T-helper 9 cell (primary cell): ENCODE results near the gene CARD14.

Experiments used
- DNase-seq: peaks from one replicate; pipeline ENCODE4 v3.0.0-alpha.2; 2020
- total RNA-seq, 2 donors: gene quantifications; one replicate each; lab custom pipeline; 2026; lab: John Stamatoyannopoulos, UW

Gene CARD14
- total RNA-seq, result 0 reads per million in 2 donors

GRCh38 chr17:80169784-80170500, at the start of gene CARD14:
CARD14 (plus strand) TSS chr17:80170030; CDS start chr17:80181439, 11,409 bp downstream.
- no peak for DNase-seq

GRCh38 chr17:80122026-80122575, 47.7 kb upstream of the CARD14 start:
- DNase-seq, result no peak

DNA sequence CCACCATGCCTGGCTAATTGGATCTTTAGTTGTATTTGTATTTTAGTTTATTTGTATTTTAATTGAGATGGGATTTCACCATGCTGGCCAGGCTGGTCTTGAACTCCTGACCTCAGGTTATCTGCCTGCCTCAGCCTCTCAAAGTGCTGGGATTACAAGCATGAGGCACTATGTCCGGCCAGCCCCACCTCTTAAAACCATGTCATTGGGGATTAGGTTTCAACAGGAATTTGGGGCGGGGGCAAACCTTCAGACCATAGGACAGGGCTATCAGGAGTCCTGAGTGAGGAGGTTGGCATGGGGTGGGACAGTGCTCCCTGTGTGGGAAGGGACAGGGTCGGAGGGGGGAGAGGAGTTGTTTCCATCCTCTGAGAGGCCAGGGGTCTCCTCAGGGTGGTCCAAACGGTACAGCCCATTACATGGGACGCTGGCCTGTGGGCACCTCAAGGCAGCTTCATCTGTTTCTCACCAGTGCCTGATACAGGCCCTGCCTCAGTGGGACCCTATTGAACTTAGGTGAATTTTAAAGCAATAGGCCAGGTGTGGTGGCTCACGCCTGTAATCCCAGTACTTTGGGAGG, 46.8 kb upstream of the CARD14 start:
- DNase-seq, result no peak

GRCh38 chr17:80123791-80124190, 46.0 kb upstream of the CARD14 start:
- no peak for DNase-seq

GRCh38 chr17:80124351-80124981, 45.4 kb upstream of the CARD14 start:
- no peak for DNase-seq

GRCh38 chr17:80125656-80126448, 44.0 kb upstream of the CARD14 start:
- no peak for DNase-seq

DNA sequence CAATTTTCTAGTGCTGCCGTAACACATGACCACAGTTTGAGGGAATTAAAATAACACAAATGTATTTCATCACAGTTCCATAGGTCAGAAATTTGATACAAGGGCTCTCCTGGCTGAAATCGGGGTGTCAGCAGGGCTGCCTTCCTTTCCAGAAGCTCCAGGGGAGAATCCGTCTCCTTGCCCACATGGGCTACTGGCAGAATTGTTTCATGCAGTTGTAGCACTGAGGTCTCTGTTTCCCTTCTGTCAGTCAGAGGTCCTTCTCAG, 43.4 kb upstream of the CARD14 start:
- DNase-seq, result no peak

- no peak for DNase-seq
Measured at GRCh38 chr17:80129006-80129565, 40.7 kb upstream of the CARD14 start.

DNA sequence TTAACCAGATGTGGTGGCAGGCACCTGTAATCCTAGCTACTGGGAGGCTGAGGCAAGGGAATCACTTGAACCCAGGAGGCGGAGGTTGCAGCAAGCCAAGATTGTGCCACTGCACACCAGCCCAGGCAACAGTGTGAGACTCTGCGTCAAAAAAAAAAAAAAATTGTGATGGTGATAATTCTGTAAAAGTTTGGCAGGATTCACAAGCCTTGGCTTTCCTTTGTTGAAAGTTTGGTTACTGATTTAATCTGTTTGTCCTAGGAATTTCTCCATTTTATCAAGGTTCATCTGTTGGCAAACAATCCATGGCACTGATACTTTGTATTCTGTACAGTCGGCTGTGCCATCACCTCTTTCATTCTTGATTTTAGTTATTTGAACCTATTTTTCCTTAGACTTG, 38.8 kb upstream of the CARD14 start:
- DNase-seq, result no peak

DNA sequence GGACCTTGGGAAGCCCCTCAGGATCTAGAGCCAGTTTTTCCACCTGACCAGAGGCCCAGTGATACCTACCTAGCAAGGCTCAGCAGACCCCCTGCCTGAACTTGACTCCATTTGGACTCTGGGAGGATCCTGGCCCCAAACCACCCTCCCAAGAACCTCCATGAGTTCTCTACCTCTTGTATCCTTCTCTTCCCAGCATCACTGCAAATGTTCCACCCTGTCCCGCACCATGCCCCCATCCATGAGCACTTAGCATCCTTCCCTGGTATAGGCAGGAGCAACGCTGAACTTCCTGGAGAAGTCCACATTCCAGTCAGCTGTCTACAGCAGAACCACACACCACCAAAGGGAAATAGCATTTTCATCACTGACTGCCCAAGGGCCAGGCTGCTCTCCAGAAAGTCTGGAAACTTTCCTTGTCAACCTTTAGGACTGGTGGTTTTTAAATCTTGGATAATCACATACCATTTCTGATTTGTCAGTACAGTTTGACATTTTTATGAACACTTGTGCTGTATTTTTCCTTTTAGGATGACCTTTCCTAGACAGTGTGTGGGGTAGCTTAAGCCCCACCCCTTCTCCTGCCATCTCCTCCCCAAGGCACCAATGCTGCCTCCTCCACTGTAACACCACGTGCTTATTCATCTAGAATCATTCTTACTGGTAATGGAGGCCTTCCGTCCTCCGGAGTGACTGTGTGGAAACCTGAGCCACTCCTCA, 36.8 kb upstream of the CARD14 start:
- DNase-seq, result no peak

- DNase-seq, result no peak
Measured at GRCh38 chr17:80133626-80133970, 36.2 kb upstream of the CARD14 start.

GRCh38 chr17:80137131-80137530, 32.7 kb upstream of the CARD14 start:
- no peak for DNase-seq

GRCh38 chr17:80138856-80139426, 30.9 kb upstream of the CARD14 start:
- DNase-seq, result no peak

GRCh38 chr17:80141463-80142165, 28.2 kb upstream of the CARD14 start:
- DNase-seq, result no peak

DNA sequence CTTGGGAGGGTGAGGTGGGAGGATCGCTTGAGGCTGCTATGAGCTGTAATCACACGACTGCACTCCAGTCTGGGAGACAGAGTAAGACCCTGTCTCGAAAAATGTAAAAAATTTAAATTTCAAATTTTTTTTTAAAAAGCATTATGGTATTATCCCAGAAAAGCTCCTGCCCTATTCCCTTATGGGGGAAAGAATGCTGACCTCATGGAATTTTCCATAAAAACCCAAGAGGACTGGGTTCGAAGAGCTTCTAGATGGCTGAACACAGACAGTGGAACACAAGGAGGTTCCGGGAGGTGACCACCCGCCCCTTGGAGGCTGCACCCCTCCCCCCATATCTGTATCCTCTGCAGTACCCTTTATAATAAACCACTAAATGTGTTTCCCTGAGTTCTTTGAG, 26.9 kb upstream of the CARD14 start:
- no peak for DNase-seq

DNA sequence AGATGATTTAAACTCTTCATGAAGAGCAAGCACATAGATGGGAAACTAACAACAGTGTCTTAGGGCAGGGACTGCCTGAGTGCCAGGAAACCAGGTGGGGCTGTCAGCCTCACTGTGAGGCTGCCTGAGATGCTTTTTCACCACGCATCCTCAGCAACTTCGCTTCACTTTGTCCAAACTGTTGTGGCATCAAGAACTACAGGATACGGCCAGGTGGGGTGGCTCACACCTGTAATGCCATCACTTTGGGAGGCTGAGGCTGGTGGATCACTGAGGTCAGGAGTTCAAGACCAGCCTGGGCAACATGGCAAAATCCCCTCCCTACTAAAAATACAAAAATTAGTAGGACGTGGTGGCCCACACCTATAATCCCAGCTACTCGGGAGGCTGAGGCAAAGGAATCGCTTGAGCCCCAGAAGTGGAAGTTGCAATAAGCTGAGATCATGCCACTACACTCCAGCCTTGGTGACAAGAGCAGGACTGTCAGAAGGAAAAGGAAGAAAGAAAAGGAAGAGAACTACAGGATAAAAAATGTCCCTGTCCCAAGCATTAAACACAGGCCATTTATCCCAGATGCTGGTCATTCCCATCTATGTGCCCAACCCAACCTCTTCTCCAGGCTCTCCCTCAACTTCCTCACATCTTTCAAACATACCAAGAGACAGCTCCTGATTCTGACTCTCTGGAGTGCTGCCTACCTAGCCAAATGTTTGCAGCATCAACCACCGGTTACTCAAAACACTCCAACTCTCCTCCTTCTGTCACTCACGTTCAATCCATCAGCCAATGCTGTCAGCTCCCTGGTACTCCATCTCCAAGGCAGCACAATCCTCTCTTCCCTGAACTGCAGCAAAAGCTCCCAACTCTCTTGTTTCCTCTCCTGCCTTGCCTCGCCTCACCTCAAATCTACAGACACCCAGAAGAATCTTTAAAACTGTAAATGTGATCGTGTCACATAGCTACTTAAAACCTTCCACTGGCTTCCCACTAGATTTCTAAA, 24.5 kb upstream of the CARD14 start:
- DNase-seq, result no peak

- no peak for DNase-seq
Measured at GRCh38 chr17:80146121-80147034, 23.5 kb upstream of the CARD14 start.

- peak; percentile 92 for DNase-seq
Measured at GRCh38 chr17:80147035-80147822, 22.6 kb upstream of the CARD14 start, which contains the start of gene EIF4A3. EIF4A3 (minus strand) TSS chr17:80147128; CDS start chr17:80146961, 167 bp downstream.
